Epithelial cell of prostate (primary cell): ENCODE data around the gene CCDC174.

ENCODE experiments used
- DNase-seq: peaks from one replicate; pipeline ENCODE4 v3.0.0-alpha.2; 2011; ENCODE audit warnings: low read depth, low spot score
- H3K27ac ChIP-seq: fragments of 450-650 bp; 2 replicates; pipeline ENCODE4 v1.5.1; 2017; ENCODE audit warnings: mild to moderate bottlenecking

Gene CCDC174

GRCh38 chr3:14623569-14624051 lies 28.0 kb upstream of the CCDC174 start:
- H3K27ac ChIP-seq = no peak overlapping the region
- no peak for DNase-seq

- H3K27ac ChIP-seq = no peak overlapping the region
- no peak for DNase-seq
These were observed 27.1 kb upstream of the CCDC174 start for GRCh38 chr3:14624498-14624897.

GRCh38 chr3:14625443-14625842 lies 26.1 kb upstream of the CCDC174 start:
- H3K27ac ChIP-seq = no peak overlapping the region
- no peak for DNase-seq

- no peak for DNase-seq
- H3K27ac ChIP-seq = no peak overlapping the region
These were observed 23.7 kb upstream of the CCDC174 start for GRCh38 chr3:14627815-14628214.

- H3K27ac ChIP-seq = no peak overlapping the region
- DNase-seq = no peak
These were observed 23.2 kb upstream of the CCDC174 start for GRCh38 chr3:14628406-14628805.

GRCh38 chr3:14630404-14631100 lies 21.0 kb upstream of the CCDC174 start:
- H3K27ac ChIP-seq = no peak overlapping the region
- no peak for DNase-seq

- no peak overlapping the region for H3K27ac ChIP-seq
- no peak for DNase-seq
These were observed 20.5 kb upstream of the CCDC174 start for GRCh38 chr3:14631101-14631497.

GRCh38 chr3:14631687-14632441 lies 19.7 kb upstream of the CCDC174 start:
- no peak for DNase-seq
- H3K27ac ChIP-seq = no peak overlapping the region

GRCh38 chr3:14632442-14632930 lies 19.1 kb upstream of the CCDC174 start:
- DNase-seq = no peak
- no peak overlapping the region for H3K27ac ChIP-seq

- no peak overlapping the region for H3K27ac ChIP-seq
- no peak for DNase-seq
These were observed 18.1 kb upstream of the CCDC174 start for GRCh38 chr3:14633417-14633816.

GRCh38 chr3:14633819-14634424 lies 17.6 kb upstream of the CCDC174 start:
- DNase-seq = peak; percentile 39
- H3K27ac ChIP-seq = peak overlapping the region; percentile 79

- peak overlapping the region; percentile 79 for H3K27ac ChIP-seq
- peak; percentile 87 for DNase-seq
These were observed 16.7 kb upstream of the CCDC174 start for GRCh38 chr3:14634763-14635400.

GRCh38 chr3:14636496-14637087 lies 15.0 kb upstream of the CCDC174 start:
- no peak for DNase-seq
- H3K27ac ChIP-seq = no peak overlapping the region

- peak; percentile 40 for DNase-seq
- peak overlapping the region; percentile 7 for H3K27ac ChIP-seq
These were observed 11.4 kb upstream of the CCDC174 start for GRCh38 chr3:14640157-14640562.

GRCh38 chr3:14640734-14641133 lies 10.8 kb upstream of the CCDC174 start:
- no peak overlapping the region for H3K27ac ChIP-seq
- no peak for DNase-seq

- H3K27ac ChIP-seq = no peak overlapping the region
- DNase-seq = no peak
These were observed 10.2 kb upstream of the CCDC174 start for GRCh38 chr3:14641346-14641745.

- no peak for DNase-seq
- H3K27ac ChIP-seq = no peak overlapping the region
These were observed 6.1 kb upstream of the CCDC174 start for GRCh38 chr3:14645453-14645852.

GRCh38 chr3:14646131-14646573 lies 5.4 kb upstream of the CCDC174 start:
- H3K27ac ChIP-seq = no peak overlapping the region
- no peak for DNase-seq

- H3K27ac ChIP-seq = no peak overlapping the region
- DNase-seq = no peak
These were observed 4.8 kb upstream of the CCDC174 start for GRCh38 chr3:14646589-14647413.
